HL-60 (cell line): ENCODE measurements around the gene SOWAHC.

ENCODE experiments used
- DNase-seq, 2 experiments: peaks; one replicate each; pipeline ENCODE4 v3.0.0-alpha.2; 2010 to 2020; ENCODE audit warnings: low read depth in 1 of 2, low spot score in 1 of 2
- H3K27ac ChIP-seq: fragments of 250-450 bp; sonication (Bioruptor Pico); replicated peaks from 2 replicates; pipeline ENCODE4 v1.5.1; 2020; ENCODE audit warnings: mild to moderate bottlenecking, moderate library complexity
- H3K27me3 ChIP-seq: fragments of 250-450 bp; sonication (Bioruptor Pico); 2 replicates; pipeline ENCODE4 v1.5.1; 2021; ENCODE audit warnings: mild to moderate bottlenecking, moderate library complexity; ENCODE audit not compliant: insufficient read depth, poor library complexity, severe bottlenecking
- H3K4me3 ChIP-seq: replicated peaks from 2 replicates; pipeline ENCODE4 v1.5.1; 2011; ENCODE audit warnings: mild to moderate bottlenecking, control low read depth, low read length; ENCODE audit not compliant: insufficient read depth
- CTCF ChIP-seq: IDR thresholded peaks from one replicate; pipeline ENCODE4 v1.5.1; 2011; ENCODE audit warnings: low read length, control low read depth, inconsistent platforms; ENCODE audit not compliant: insufficient read depth
- GABPA ChIP-seq: IDR thresholded peaks from 2 replicates; pipeline ENCODE4 v1.6.1; 2012; ENCODE audit warnings: low read depth
- POLR2AphosphoS5 ChIP-seq: IDR thresholded peaks from 2 replicates; pipeline ENCODE4 v1.6.1; 2012; ENCODE audit warnings: low read depth
- REST ChIP-seq: IDR thresholded peaks from 2 replicates; pipeline ENCODE4 v1.6.1; 2012; ENCODE audit warnings: low read depth; ENCODE audit not compliant: insufficient replicate concordance
- SPI1 ChIP-seq: IDR thresholded peaks from 2 replicates; pipeline ENCODE4 v1.6.1; 2012; ENCODE audit warnings: low read depth, mild to moderate bottlenecking, borderline replicate concordance

The SOWAHC gene

GRCh38 chr2:109660046-109660860, 46.1 kb downstream of the SOWAHC start:
- DNase-seq: no peak
- TF ChIP-seq GABPA: no peak
- TF ChIP-seq SPI1: no peak
- no peak for TF ChIP-seq CTCF
- TF ChIP-seq REST: no peak
- TF ChIP-seq POLR2AphosphoS5: no peak
- H3K4me3 ChIP-seq: no peak overlapping the region
- H3K27me3 ChIP-seq: no peaks in the 10 kb centered on the region
- no peak overlapping the region for H3K27ac ChIP-seq

GRCh38 chr2:109662889-109663288, 48.7 kb downstream of the SOWAHC start:
- no peak overlapping the region for H3K27ac ChIP-seq
- no peaks in the 10 kb centered on the region for H3K27me3 ChIP-seq
- TF ChIP-seq CTCF: no peak
- no peak for TF ChIP-seq GABPA
- TF ChIP-seq SPI1: no peak
- no peak for TF ChIP-seq POLR2AphosphoS5
- TF ChIP-seq REST: no peak
- no peak for DNase-seq
- no peak overlapping the region for H3K4me3 ChIP-seq

- no peak for TF ChIP-seq REST
- no peak for TF ChIP-seq POLR2AphosphoS5
- Histone ChIP-seq H3K27ac (no peak overlapping the region), H3K27me3 (no peaks in the 10 kb centered on the region), H3K4me3 (no peak overlapping the region)
- no peak for DNase-seq
Observed at GRCh38 chr2:109663721-109664120, 49.6 kb downstream of the SOWAHC start.
